ENCODE data around the gene VWCE. TPM values are rescaled to one million over a fixed set of nuclear protein-coding genes. Genes with fewer than 3 reads are reported as not detected.
"Not testable (repeated sequence)": the region's sequence is repeated elsewhere in the genome, so short reads cannot be mapped to it uniquely, and the experiment has no call there.

Gene VWCE
- total RNA-seq, 3 donors from 2014 or later (not counting 1 experiment from before 2014, with no cell fraction given), result 0.61 to 0.95 (median 0.82) TPM

- H3K27me3 Mint-ChIP-seq (ENCODE audit: low read depth in 2 of 2); H3K4me1 Mint-ChIP-seq; H3K27ac ChIP-seq (ENCODE audit: low read length); H3K4me1 ChIP-seq (ENCODE audit: control insufficient read depth, insufficient read depth, low read length); H3K36me3 Mint-ChIP-seq; DNase-seq; H3K9me3 ChIP-seq (ENCODE audit: control insufficient read depth, insufficient read depth, low read length); H3K9me3 Mint-ChIP-seq; H3K27me3 ChIP-seq (ENCODE audit: control insufficient read depth, insufficient read depth, low read length); H3K4me3 Mint-ChIP-seq; ATAC-seq; intact Hi-C loops (cut with micrococcal nuclease); H3K36me3 ChIP-seq (ENCODE audit: control insufficient read depth, insufficient read depth, low read length); H3K27ac Mint-ChIP-seq; H3K4me3 ChIP-seq (ENCODE audit: low read length): not testable (repeated sequence)
- WGBS (ENCODE audit: insufficient coverage), result no CpG with 5 or more reads among the region's 10 CpGs
Observed at GRCh38 chr11:61245284-61245964, 49.7 kb downstream of the VWCE start.

- WGBS (ENCODE audit: insufficient coverage), result no CpG with 5 or more reads among the region's 5 CpGs
- not testable (repeated sequence) for H3K9me3 Mint-ChIP-seq, H3K36me3 Mint-ChIP-seq
Observed at GRCh38 chr11:61241526-61241925, 53.6 kb downstream of the VWCE start.

GRCh38 chr11:61240875-61241274 lies 54.2 kb downstream of the VWCE start, which contains the start of gene PGA5:
Gene PGA5, plus strand, starts transcription at chr11:61241175. Its CDS starts 52 bp downstream, at chr11:61241227.
- ATAC-seq; H3K36me3 ChIP-seq (ENCODE audit: control insufficient read depth, insufficient read depth, low read length); H3K4me3 ChIP-seq (ENCODE audit: low read length); H3K9me3 ChIP-seq (ENCODE audit: control insufficient read depth, insufficient read depth, low read length); H3K4me1 Mint-ChIP-seq; H3K27me3 ChIP-seq (ENCODE audit: control insufficient read depth, insufficient read depth, low read length); H3K9me3 Mint-ChIP-seq; DNase-seq; intact Hi-C loops (cut with micrococcal nuclease); H3K27me3 Mint-ChIP-seq (ENCODE audit: low read depth in 2 of 2); H3K36me3 Mint-ChIP-seq; H3K4me3 Mint-ChIP-seq; H3K27ac Mint-ChIP-seq; H3K27ac ChIP-seq (ENCODE audit: low read length); H3K4me1 ChIP-seq (ENCODE audit: control insufficient read depth, insufficient read depth, low read length): not testable (repeated sequence)
- no CpG with 5 or more reads among the region's 8 CpGs for WGBS (ENCODE audit: insufficient coverage)

More at GRCh38 chr11:61241526-61241925, 53.6 kb downstream of the VWCE start:
- H3K27ac ChIP-seq (ENCODE audit: low read length); H3K27ac Mint-ChIP-seq; DNase-seq; H3K36me3 ChIP-seq (ENCODE audit: control insufficient read depth, insufficient read depth, low read length); H3K9me3 ChIP-seq (ENCODE audit: control insufficient read depth, insufficient read depth, low read length); H3K4me1 Mint-ChIP-seq; H3K4me1 ChIP-seq (ENCODE audit: control insufficient read depth, insufficient read depth, low read length); intact Hi-C loops (cut with micrococcal nuclease); H3K27me3 Mint-ChIP-seq (ENCODE audit: low read depth in 2 of 2); H3K27me3 ChIP-seq (ENCODE audit: control insufficient read depth, insufficient read depth, low read length); H3K4me3 Mint-ChIP-seq; ATAC-seq; H3K4me3 ChIP-seq (ENCODE audit: low read length): not testable (repeated sequence)

GRCh38 chr11:61240288-61240687 lies 54.8 kb downstream of the VWCE start:
- 63% methylated on average over 4 of the region's 8 CpGs for WGBS (ENCODE audit: insufficient coverage)
- ATAC-seq; H3K36me3 Mint-ChIP-seq; H3K27me3 Mint-ChIP-seq (ENCODE audit: low read depth in 2 of 2); H3K27ac Mint-ChIP-seq; H3K27me3 ChIP-seq (ENCODE audit: control insufficient read depth, insufficient read depth, low read length); H3K4me3 Mint-ChIP-seq; DNase-seq; H3K4me1 Mint-ChIP-seq; H3K4me1 ChIP-seq (ENCODE audit: control insufficient read depth, insufficient read depth, low read length); H3K4me3 ChIP-seq (ENCODE audit: low read length); H3K9me3 ChIP-seq (ENCODE audit: control insufficient read depth, insufficient read depth, low read length); H3K9me3 Mint-ChIP-seq; intact Hi-C loops (cut with micrococcal nuclease); H3K36me3 ChIP-seq (ENCODE audit: control insufficient read depth, insufficient read depth, low read length); H3K27ac ChIP-seq (ENCODE audit: low read length): not testable (repeated sequence)

GRCh38 chr11:61237130-61237529 lies 58.0 kb downstream of the VWCE start:
- H3K27ac Mint-ChIP-seq; DNase-seq; H3K36me3 Mint-ChIP-seq; intact Hi-C loops (cut with micrococcal nuclease); ATAC-seq; H3K9me3 Mint-ChIP-seq; H3K9me3 ChIP-seq (ENCODE audit: control insufficient read depth, insufficient read depth, low read length); H3K4me1 ChIP-seq (ENCODE audit: control insufficient read depth, insufficient read depth, low read length); H3K36me3 ChIP-seq (ENCODE audit: control insufficient read depth, insufficient read depth, low read length); H3K27ac ChIP-seq (ENCODE audit: low read length); H3K27me3 ChIP-seq (ENCODE audit: control insufficient read depth, insufficient read depth, low read length); H3K4me3 Mint-ChIP-seq; H3K4me1 Mint-ChIP-seq; H3K4me3 ChIP-seq (ENCODE audit: low read length); H3K27me3 Mint-ChIP-seq (ENCODE audit: low read depth in 2 of 2): not testable (repeated sequence)
- WGBS (ENCODE audit: insufficient coverage), result no CpG with 5 or more reads among the region's 4 CpGs

- H3K27me3 ChIP-seq (ENCODE audit: control insufficient read depth, insufficient read depth, low read length); H3K4me1 ChIP-seq (ENCODE audit: control insufficient read depth, insufficient read depth, low read length); H3K27me3 Mint-ChIP-seq (ENCODE audit: low read depth in 2 of 2); H3K36me3 ChIP-seq (ENCODE audit: control insufficient read depth, insufficient read depth, low read length); H3K36me3 Mint-ChIP-seq; H3K9me3 ChIP-seq (ENCODE audit: control insufficient read depth, insufficient read depth, low read length); intact Hi-C loops (cut with micrococcal nuclease); DNase-seq; H3K9me3 Mint-ChIP-seq; H3K27ac ChIP-seq (ENCODE audit: low read length); ATAC-seq; H3K4me3 Mint-ChIP-seq; H3K4me3 ChIP-seq (ENCODE audit: low read length); H3K27ac Mint-ChIP-seq; H3K4me1 Mint-ChIP-seq: not testable (repeated sequence)
- no CpG with 5 or more reads among the region's 3 CpGs for WGBS (ENCODE audit: insufficient coverage)
Observed at GRCh38 chr11:61232548-61233145, 62.5 kb downstream of the VWCE start.

- H3K4me1 Mint-ChIP-seq; H3K27ac Mint-ChIP-seq; ATAC-seq; intact Hi-C loops (cut with micrococcal nuclease); H3K9me3 Mint-ChIP-seq; H3K36me3 ChIP-seq (ENCODE audit: control insufficient read depth, insufficient read depth, low read length); H3K4me3 ChIP-seq (ENCODE audit: low read length); H3K27ac ChIP-seq (ENCODE audit: low read length); H3K36me3 Mint-ChIP-seq; H3K27me3 ChIP-seq (ENCODE audit: control insufficient read depth, insufficient read depth, low read length); DNase-seq; H3K9me3 ChIP-seq (ENCODE audit: control insufficient read depth, insufficient read depth, low read length); H3K27me3 Mint-ChIP-seq (ENCODE audit: low read depth in 2 of 2); H3K4me3 Mint-ChIP-seq; H3K4me1 ChIP-seq (ENCODE audit: control insufficient read depth, insufficient read depth, low read length): not testable (repeated sequence)
- WGBS (ENCODE audit: insufficient coverage), result no CpG with 5 or more reads among the region's 5 CpGs
Observed at GRCh38 chr11:61231585-61231984, 63.5 kb downstream of the VWCE start.

GRCh38 chr11:61231033-61231432 lies 64.1 kb downstream of the VWCE start:
- H3K27ac ChIP-seq (ENCODE audit: low read length); H3K27ac Mint-ChIP-seq; H3K9me3 ChIP-seq (ENCODE audit: control insufficient read depth, insufficient read depth, low read length); H3K27me3 Mint-ChIP-seq (ENCODE audit: low read depth in 2 of 2); H3K36me3 Mint-ChIP-seq; H3K4me3 Mint-ChIP-seq; H3K9me3 Mint-ChIP-seq; ATAC-seq; H3K4me3 ChIP-seq (ENCODE audit: low read length); H3K4me1 ChIP-seq (ENCODE audit: control insufficient read depth, insufficient read depth, low read length); DNase-seq; intact Hi-C loops (cut with micrococcal nuclease); H3K27me3 ChIP-seq (ENCODE audit: control insufficient read depth, insufficient read depth, low read length); H3K36me3 ChIP-seq (ENCODE audit: control insufficient read depth, insufficient read depth, low read length); H3K4me1 Mint-ChIP-seq: not testable (repeated sequence)
- no CpG with 5 or more reads among the region's 15 CpGs for WGBS (ENCODE audit: insufficient coverage)
